Dedifferentiated amniotic fluid mesenchymal stem cell (primary cell): Measurements from ENCODE around the gene GCLC.

Experiments
- DNase-seq: peaks from one replicate; pipeline ENCODE4 v3.0.0-alpha.2; 2016; ENCODE audit errors: extremely low spot score

Gene GCLC

DNA sequence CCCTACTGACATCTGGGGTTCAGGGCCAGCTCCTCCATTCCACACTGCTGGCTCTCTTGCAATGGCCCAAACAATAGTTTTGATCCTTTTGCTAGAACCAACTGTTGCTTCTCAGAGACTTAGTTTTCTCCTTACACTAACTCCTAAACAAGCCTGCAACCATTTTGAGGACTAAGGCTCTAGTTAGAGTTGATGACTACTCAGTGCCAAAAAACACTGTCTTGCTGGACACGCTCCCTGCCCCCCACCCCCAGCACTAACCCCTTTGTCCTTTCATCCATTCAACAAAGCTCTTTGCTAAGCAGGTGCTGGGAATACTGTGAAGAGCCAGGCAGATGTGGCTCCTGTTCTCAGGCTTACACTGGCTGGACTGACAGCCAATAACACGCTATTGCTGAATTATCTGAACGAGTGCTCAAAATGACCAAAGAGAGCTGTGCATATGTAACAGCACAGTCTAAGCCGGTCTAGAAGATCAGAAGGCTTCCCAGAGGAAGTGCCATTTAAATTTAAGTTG, 17.6 kb downstream of the GCLC start:
- no peak for DNase-seq

DNA sequence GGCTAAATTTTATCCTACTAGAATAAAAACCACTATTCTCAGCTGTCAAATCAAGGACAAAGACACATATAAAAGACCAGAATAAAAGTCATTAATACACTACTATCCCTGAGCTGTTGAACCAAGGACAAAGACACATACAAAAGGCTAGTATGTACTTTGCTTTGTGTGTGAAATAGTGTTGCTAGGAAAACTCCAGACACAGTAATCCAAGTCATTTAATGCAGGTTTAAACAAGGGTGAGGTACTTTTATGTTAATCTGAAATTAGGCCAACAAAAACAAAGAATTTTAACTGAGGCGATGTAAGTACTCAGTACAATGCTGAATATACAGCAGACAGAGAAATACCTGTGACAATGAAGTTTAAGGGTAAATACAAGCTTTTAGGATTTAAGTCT, 18.9 kb downstream of the GCLC start:
- DNase-seq, result no peak

DNA sequence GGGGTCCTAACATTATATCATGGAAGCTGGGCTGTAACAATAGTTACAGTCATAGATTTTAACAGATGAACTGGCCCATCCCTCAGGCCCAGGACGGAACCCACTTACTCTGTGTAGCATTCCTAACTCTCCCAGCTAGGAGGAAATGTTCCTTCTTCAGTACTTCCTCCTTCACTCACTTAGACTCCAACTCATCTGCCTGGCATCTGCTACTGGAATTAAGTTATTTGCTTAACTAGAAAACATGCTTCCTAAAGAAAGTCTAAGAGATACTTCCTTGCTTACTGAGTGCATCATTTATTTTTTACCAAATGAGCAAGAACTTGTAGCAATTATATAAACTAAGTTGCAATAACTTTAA, 20.5 kb downstream of the GCLC start:
- peak; percentile 48 for DNase-seq

DNA sequence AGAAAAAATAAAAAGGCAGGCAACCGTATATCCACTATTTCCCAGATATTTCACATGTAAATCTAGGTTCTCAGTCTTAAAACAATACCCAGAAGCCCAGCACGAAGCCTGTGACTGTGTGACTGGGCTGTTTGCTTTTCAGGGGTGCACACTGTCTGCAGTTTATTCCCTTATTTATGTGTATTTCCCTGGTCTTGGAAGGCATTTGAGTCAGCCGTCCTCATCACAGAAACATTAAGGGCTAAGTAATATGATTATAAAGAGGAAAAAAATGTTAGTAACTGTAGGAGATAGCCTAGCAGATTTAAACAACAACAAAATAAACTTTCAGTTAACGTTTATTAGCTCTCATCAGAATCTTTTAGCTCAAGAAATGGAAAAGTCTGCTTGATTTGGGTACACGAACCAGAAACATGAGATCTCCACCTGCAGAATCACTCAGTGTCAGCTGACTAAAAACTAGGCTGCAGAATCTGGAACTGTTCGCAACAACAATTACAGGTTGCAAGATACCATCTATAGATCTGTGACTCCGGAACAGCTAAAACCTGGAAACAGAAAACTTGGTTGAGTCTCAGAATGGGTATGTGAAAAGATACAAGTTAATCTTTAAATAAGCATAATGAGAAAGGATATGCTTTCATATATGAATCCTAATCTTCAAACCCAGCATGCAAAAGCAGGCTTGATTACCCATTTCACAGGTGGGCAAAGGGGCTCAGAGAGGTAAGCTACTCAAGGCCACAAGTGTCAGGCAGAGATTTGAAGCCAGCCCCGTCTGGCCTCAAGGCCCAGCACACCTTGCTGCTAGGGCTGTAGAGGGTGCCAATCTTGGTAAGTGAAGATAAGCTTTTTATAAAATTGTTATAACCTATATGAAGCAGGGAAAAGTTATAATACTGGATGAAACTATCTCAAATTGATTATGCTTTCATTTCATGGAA, 21.1 kb downstream of the GCLC start:
- DNase-seq, result no peak

DNA sequence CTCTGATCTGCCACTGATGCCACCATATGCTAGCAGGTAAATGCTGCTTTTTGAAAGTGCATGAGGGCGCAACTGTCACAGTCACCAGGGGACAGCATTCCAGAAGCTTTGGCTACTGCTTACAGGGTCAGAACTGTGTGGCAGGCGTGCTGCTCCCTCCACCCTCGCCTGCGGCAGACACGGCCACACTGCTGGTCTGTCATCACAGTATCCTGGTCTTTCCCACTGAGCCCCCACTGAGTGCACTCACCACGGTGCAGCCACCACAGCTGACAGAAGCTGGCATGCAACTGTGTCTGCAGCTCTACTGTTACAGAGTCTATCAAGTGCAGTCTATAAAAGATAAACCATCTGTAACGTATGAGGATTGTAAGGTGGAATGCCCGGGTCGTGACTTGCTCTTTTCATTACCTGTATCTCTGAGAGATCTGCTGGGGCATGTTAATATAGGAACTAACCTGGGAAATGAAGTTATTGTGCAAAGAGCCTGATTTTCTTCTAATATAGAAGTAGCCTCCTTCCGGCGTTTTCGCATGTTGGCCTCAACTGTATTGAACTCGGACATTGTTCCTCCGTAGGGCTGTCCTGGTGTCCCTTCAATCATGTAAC, 24.5 kb downstream of the GCLC start:
- no peak for DNase-seq

DNA sequence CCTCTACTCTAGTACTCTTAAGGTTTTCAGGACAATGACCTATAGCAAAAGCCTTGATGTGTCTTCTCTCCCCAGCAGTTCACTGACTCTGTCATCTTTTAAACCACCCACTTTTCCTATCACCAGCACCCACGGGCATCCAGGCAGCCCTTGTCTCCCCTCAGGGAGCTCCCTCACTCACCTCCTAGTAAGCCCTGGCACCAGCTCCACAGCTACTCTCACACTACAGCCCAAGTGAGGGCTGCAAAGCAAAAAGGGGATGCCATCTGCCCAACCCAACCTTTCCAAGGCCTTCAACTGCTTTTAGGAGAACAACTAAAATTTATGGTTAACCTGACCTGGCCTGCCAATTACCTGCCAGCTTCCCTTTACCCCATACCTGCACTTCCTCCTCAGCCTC, 26.0 kb downstream of the GCLC start:
- DNase-seq, result no peak

DNA sequence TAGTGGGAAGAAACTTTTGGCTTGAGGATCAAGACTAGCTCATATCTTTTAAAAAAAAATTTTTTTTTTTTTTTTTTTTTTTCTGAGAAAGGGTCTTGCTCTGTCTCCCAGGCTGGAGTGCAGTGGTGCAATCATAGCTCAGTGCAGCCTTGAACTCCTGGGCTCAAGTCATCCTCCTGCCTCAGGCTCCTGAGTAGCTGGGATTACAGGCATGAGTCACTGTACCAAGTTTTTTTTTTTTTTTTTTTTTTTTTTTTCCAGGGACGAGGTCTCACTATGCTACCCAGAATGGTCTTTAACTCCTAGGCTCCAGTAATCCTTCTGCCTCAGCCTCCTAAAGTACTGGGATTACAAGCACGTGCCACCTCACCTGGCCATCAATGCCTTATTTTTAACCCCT, 27.9 kb downstream of the GCLC start:
- no peak for DNase-seq

DNA sequence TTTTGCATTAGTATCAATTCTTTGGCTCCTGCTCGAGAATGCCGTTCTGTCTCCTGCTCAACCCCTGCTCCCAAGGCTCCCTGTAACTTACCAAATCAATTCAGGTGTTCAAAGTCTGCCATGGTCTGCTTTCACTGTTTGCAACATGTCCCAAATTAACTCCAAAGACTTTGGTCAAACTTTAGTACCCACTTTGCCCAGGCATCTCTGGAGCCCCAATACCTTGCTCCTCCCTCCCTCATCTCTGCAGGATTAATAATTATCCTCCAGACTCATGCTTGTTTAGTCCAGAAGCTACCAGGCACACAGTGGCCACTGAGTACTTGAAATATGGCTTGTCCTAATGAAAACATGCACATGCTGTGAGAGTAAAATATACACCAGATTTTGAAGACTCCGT, 30.2 kb downstream of the GCLC start:
- DNase-seq, result no peak

DNA sequence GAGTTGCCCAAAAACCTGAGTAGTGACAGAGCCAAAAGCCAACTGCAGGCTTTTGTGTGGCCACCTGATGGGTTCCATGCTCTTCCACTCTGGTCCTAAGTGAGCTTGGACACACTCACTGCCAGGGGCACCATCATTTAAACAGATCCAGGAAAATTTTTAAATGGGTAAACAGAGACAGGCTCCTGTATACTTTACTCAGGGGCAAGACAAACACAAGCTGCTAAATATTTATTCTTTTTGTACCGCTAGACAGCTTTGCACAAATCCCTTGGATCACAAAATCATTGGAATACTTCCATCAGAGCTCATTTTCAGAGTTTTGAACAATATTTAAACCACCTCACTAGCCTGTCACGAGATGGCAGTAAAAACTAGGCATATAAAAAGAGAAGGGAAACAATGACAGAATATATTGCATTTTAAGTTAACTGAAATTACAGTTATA, 31.4 kb downstream of the GCLC start:
- DNase-seq, result no peak

DNA sequence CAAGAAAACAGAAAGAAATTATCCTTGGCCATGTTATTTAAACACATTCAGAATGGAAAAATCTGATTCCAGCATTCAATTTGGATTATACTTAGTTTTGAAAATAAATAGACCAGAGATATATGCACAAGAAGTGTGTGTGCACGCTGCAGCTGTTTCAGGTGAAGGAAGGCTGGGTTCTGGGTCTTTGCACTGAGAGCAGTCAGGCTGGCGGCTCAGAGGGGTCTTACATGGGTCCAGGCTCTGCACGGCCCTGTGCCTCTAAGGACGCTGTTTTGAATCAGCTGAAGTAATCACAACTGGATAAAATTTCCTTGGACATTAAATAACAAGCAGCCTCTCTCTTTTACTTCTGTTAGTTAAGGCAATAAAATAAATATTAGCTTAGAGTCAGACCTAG, 31.8 kb downstream of the GCLC start:
- DNase-seq, result no peak

DNA sequence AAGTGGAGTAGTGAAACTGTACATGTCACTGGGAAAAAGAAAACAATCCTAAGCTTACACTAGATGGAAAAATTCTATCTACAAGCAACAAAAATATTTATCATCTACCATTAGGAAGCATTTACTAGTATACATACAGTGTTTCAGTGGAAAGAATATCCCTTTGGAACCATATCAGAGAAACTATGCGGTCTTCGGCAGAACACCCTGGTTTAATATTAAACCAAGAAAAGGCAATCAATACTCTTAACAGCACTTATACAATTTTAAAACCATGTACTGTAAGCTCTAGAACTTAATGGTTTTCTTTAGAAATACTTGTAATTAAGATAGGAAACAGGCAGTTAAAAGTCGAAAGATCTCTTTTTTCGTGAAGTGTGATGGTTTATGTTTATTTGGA, 32.3 kb downstream of the GCLC start:
- DNase-seq, result no peak

DNA sequence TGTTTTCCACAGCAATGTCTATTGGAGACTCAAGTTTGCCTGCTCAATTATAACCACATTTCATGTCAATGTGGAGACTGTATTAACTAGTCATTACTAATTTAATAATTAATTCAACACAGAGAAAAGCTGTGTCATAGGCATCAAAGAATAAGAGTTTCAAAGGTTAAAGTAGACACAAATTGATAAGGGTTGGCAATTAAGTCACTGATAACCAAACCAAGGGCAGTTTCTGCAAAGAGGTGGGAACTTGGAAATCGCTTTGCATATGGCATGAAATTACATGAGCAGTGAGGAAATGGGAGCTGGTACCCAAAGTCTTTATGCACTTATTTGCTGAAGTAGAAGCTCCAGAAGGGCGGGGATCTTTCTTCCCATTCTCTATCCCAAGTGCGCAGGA, 34.2 kb downstream of the GCLC start:
- no peak for DNase-seq

DNA sequence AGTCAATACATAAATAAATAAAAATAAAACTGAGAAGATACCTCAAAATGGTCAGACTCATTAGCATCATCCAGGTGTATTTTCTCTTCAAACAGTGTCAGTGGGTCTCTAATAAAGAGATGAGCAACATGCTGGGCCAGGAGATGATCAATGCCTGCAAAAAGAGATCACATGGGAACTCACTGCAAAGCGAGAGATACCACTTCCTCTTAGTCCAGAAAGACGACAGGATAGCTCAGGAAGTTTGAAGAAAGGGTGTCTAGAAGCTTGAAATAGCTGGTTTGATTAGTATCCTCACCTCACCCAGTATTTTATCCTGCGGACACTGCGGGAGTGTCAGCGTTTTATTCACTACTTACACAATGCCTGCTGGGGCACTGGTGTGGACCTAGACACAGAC, 38.0 kb downstream of the GCLC start:
- no peak for DNase-seq

DNA sequence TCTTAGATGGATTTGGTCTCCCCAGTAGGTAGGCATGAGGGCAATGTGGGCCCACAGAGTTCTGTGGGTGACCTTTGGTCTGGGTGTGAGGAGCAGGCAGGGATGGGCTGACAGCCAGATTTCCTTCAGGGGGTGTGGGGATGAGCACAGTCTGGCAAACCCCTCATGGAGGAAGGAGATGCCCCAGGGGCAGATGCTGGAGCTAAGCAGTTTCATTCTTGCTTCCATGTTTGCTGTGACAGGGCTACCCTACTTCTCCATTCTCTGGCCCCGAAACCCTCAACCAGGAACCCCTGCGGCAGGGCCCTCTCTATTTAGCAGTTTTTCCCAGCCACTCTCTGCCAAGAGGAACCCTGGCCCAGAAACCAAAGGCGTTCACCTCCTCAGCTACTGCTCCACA, 40.4 kb downstream of the GCLC start:
- DNase-seq, result no peak

DNA sequence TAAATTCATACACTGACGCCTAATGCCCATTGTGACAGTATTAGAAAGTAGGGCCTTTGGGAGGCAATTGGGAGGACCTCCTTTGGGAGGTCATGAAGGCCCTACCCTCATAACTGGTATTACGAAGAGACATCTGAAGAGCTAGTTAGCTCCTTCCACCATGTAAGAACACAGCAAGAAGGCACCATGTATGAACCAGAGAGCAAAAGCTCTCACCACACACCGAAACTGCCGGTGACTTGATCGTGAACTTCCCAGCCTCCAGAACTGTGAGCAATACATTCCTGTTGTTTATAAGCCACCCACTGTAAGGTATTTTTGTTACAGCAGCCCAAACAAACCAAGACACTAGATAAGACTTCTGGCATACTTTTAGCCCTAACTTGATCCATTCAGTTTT, 41.8 kb downstream of the GCLC start:
- no peak for DNase-seq

DNA sequence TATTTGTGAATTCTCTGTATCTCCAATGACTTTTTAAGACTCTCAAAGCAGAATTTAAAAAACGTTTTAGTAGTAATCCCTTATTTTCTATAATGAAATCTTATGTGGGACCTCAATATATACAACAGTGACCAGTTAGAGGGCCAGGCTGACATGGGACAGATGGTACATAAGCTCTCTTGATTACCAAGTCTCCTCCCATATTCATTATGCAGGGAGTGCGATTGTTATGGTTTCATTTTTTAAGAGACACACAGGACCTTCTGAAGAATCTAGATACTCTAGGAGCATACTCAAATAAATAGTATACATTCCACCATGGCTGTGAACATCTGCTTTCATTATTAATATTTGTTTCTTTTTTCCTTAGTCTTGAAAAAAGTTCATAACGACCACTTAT, 43.5 kb downstream of the GCLC start:
- DNase-seq, result no peak

DNA sequence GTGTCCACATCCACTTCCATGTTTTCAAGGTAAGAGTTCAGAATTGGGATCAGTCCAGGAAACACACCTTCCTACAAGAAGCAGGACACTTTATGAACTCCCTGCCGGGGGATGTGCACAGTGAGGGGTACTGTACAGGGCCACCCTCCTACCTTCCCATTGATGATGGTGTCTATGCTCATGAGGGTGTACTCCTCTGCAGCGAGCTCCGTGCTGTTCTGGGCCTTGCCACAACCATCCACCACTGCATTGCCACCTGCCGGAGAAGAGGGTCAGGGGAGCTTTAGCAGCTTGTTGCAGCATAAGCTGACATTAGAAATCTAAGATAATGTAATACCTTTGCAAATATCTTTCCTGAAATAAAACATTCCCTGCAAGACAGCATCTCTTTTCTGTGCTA, 44.8 kb downstream of the GCLC start:
- DNase-seq, result no peak

DNA sequence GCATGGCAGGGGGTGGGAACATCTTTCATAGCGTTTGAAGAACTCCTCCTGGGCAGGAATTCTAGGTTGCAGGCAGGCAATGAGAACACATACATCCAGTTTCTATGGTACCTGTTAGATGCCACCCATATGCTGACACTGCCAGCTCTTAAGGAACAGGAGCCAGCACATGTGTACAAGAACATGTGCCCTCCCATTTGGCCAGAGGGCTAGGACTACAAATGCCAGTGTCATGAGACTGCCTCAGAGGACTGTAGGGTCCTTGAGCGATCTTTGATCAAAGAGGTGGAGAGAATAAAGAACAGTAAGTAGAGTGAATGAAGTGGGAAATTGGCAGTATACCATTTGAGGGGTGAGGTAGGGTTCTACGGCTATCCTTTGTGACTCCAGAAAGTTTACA, 45.8 kb downstream of the GCLC start:
- no peak for DNase-seq

DNA sequence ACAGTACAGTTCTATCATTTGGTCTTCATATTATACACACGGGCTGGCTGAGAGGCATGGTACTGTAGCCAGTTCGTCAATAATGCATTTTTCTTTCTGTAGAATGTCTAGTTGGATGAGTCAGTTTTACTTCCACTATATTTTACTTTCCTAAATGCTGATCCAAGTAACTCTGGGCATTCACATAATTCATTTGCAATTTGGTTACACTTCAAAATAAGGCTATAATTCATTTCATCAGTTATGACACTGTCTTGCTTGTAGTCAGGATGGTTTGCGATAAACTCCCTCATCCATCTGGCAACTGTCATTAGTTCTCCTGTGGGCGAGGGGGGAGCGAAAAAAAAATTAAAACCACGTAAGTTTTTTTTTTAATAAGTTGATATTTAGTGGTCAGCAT, 46.3 kb downstream of the GCLC start:
- no peak for DNase-seq

DNA sequence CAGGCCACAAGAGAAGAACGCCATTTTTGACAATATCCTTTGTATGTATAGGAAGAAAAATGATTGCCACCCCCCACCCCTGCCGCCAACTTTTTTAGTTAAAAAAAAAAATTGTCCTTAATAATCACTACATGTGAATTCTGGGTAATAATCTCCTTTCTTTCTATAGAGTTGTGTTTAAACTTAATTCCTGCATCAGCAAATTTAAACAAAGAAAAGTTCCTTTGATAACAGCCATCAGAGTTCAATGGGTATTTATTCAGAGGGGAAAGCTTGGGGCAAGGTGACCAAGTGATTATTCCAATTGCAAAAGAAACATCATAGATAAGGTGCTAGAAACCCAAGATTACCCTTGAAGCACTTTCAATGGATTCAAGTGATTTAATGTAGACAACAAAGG, 47.0 kb downstream of the GCLC start:
- no peak for DNase-seq

DNA sequence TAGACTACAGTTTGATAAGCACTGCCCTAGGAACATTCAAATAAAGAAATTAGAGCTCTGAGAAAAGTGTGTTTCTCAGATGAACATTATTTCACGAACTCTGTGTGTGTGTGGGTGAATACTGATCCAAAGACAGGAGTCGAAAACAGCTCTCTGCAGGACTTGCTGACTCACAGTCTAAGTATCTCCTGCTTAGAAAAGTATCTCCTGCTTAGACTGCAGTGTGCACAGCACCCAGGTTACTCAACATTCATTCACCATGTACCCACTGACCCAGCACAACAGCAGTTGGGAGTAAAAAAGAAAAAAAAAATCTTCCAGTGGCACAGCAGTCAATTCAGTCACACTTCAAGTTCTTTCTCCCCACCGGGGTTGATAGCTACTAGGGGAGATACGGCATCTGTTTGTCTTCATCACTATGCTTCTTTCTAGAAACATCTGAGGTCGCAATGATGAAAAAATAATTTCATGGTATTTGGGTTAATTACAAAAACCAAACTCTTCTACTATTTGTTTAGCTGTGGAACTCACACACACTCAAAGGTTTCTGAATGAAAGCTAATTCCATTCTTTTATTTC, 48.0 kb downstream of the GCLC start:
- DNase-seq, result peak; percentile 68

DNA sequence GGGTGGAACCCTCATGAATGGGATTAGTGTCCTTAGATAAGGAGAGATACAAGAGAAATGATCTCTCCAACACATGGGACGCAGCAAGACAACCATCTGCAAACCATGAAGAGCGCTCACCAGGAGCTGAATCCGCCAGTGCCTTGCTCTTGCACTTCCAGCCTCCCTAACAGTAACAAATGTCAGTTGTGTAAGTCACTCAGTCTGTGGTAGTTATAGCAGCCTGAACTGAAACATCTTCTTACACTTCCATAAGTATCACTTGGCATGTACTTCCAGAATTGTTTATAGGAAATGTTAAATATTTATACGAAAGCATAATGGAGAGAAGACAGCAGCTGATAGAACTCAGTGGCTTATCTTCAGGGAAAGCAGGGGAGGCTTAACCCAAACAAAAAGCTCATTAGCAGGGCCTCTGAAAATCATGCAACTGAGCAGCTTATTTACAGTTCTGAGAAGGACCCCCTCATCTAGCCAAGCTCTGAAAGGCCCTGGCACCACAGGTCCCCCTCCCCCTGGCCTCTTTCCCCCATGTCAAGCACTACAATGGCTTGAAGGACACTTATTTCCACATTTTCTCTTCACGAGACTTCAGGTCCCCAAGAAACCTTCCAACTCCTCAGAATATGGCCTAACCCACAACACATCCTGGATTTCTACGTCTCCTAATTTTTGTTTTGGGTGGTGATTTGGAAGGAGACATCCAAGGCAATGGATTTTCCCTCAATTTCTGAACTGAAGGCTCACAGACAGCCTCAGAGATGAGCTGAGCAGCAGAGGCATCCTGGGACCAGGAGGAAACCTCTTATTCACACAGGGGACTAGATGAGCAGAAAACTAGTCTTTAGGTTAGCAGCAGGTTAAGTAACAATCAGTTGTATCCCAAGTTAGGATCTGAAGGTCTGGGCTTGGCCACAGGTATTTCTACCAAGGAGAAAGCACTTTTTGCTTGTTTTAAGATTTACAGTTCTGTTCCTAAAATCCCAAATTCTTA, 49.1 kb downstream of the GCLC start:
- no peak for DNase-seq
